Amygdala (tissue), 56 donors: ENCODE data around the gene PTPRD.

Experiments
- DNase-seq, 56 donors: peaks; one replicate each; lab custom pipeline; 2025; lab: John Stamatoyannopoulos, UW

Gene PTPRD

DNA sequence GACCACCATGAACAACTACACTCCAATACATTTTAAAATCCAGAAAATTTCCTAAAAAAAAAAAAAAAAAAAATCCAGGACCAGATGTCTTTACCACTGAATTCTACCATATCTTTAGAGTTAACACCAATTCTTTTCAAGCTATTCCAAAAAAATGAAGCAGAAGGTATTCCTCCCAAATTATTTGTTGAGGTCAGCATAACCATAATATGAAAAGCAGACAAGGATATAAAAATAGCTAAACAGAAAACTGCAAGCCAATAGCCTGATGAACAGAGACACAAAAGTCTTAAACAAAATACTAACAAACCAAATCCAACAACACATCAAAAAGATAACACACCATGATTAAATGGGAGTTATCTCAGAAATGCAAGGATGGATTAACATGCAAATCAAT is 695.4 kb downstream of the PTPRD start:
- no peak for DNase-seq

DNA sequence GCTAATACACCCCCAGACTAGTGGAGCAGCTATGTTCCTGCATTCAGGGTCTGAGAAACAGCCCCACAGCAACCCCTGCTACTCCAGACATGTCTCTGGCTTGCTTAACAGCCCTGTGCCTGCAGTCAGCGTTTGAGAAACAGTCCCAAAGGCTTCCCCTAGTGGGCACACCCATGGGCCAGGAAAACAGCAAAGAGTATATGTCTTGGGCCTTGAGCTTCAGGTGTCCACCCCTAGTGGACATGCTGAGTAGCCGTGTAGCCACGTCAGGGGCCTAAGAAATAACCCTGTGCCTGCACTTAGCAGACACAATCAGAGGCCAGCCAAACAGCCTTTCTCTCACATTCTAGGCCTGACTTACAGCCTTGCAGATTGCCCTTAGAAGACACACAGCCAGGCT is 698.6 kb downstream of the PTPRD start:
- no peak for DNase-seq

DNA sequence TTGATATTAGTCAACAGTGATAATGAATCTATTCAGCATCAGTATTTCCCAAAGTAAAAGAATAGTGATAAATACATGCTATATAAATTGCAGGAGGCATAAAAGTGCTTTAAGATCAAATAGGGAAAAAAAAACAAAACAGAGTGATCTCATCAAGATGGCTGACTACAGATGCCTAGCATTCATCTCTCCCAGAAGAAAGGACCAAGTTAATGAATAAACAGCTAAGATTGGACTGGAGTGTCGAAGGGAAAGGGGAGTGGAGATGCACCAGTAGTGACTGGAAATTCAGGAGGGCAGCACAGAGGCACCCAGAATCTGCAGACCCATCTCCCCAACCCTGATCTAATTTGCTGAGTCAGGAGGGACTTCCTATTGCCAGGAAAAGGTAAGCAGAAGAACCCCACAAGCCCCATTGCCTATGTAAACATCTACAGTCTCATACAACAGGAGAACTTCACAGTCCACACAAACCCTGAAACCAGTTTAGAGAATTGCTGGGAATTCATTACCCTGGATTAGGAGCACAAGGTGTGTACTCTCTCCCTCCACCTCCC is 699.4 kb downstream of the PTPRD start:
- no peak for DNase-seq

DNA sequence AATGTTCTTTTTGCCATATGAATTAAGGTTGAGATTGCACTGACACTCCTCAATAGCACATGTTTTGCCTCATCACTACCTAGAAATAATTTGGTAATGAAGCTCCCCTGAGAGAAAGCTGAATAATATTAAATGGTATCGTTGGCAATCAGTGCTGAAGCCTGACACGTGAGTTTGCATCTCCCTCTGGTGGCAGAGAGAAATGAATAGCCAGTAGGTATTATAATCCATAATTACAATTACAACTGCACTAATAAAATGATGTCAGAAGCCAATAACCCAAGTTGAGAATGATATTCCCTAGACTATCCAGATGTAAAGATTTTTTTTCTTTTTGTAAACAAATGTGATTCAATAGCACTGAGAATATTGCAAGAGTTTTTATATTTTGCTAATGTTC is 700.3 kb downstream of the PTPRD start:
- no peak for DNase-seq

DNA sequence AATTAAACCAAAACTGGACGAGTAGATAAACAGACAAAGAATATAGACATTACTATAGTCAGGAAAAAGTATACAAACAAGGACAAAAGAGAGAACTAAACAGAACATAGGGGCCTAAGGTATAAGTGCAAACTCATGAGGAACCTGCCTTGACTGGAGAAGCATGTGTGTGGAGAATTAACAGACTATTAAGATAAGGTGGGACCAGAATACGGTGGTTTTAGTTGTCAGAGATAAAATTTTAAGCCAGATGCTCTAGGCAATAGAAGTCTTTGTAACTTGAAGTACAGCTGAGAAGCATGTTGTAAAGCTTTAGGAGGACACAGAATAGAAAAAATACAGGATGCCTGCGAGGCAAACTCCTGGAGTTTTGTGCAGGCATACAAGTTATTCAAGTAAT is 707.1 kb downstream of the PTPRD start:
- no peak for DNase-seq

DNA sequence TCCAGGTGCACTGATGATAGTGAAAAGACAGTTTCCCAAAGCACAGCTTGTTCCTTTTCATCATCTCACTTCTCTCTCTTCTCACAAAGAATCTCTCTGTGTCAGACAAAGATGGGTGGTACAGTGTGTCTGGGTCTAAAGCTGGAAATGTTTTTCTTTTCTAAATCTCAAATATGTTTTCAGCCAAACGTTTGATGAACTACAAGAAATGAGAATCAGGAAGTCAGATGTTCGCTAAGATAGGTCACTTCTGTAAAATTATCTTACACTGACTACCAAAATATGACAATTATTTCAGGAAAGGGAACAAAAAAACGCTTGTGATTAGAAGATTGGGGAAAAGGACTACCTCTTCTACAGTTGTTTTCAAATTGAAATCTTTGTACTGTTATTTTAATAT is 708.8 kb downstream of the PTPRD start:
- DNase-seq: no peak

DNA sequence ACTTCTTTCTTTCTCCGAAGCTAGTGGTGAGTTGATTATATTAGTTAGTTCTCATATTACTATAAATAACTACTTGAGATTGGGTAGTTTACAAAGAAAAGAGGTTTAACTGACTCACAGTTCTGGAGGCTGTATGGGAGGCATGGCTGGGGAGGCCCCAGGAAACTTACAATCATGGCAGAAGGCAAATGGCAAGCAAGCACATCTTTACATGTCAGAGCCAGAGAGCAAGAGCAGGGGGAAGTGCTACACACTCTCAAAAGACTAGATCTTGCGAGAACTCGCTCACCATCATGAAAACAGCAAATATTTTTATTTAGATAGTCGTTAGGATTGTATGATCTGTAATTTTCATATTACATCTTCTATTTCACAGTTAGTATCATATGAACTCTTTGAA is 711.2 kb downstream of the PTPRD start:
- no peak for DNase-seq

DNA sequence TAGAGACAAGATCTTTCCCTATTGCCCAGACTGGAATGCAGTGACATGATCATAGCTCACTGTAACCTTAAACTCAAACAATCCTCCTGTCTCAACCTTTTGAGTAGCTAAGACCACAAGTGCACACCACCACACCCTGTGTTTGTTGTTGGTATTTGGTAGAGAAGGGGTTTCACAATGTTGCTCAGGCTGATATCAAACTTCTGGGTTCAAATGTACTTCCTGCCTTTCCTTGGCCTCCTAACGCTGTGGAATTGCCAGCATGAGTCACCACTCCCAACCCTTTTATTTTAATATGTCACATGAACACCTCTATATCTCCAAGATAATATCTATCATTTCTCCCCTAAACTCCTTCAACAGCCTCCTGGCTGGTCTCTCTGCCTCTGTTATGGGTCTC is 719.0 kb downstream of the PTPRD start:
- DNase-seq: no peak

DNA sequence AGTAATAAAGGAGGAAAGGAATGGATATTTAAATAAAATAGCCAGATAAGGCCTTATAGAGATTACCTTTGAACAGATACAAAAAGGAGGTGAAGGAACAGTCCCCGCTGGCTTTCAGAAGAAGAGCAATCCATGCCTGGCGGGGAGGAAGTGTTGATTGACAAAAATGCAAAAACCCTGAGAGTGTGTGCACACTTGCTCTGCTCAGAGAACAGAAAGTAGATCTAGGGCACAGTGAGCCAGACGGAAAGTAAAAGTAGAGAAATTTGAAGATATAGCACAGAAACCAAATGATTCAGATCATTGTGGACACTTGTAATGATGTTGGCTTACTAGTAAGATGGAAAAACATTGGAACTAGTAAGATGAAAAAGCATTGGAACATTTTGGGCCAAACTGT is 720.6 kb downstream of the PTPRD start:
- DNase-seq: no peak

DNA sequence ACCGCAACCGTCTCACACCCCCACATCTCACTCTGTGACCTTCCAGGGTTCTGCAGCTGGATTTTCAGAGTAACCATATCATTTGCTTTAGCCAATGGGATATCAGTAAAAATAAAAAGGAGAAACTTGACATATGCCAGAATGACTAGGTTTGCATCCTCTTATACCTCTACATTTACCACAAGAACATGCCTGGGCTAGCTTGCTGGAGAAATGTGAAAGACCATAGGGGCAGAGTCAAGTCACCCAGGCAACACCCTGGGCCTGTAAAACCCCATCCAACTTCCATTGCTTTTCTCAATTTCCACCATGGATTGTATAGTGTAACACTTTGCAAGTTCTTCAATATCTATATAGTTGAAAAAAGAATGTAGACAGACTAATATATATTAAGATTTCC is 731.1 kb downstream of the PTPRD start:
- no peak for DNase-seq

DNA sequence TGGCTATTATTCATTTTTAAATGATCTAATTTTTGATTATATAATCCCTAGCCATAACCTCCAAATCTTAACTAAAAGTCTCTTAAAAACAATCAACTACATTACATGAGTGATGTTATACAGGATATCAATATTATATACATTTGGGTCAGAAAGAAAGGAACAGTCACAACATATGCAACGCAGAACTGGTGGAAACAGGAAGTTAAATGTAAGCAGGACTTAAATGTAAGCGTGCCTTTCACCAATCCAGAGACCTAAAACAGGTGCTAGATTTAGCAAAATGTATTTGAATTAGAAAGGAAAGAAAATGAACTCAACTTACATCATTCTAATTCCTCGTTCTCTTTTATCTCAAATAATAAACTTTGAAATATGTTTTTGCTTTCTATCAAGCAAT is 738.5 kb downstream of the PTPRD start:
- DNase-seq: no peak

DNA sequence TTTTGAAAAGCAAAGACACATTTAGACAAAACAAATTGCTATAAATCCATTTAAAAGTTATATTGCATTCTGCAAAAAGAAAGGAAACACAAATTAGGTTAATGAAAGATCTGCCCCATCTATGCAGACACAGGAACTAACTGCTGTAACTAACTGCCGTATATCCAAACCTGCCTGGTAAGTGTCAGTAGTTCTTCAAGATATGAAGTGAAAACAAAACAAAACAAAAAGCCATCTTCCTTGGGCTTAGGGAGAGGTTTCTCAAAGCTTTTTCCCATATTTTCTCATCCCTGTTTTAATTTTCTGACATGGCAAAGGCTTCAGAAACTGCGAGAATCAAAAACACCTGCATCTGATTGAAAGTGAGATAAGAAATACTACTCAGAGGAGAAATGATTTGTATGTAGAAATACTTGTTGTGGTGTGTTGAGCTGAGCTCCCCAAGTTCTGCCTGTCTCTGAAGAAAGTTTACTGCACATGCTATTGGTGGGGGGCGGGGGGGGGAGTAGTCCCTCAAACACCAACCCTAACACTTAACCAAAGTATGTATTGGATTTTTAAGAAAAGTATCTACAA is 750.5 kb downstream of the PTPRD start:
- DNase-seq: no peak

DNA sequence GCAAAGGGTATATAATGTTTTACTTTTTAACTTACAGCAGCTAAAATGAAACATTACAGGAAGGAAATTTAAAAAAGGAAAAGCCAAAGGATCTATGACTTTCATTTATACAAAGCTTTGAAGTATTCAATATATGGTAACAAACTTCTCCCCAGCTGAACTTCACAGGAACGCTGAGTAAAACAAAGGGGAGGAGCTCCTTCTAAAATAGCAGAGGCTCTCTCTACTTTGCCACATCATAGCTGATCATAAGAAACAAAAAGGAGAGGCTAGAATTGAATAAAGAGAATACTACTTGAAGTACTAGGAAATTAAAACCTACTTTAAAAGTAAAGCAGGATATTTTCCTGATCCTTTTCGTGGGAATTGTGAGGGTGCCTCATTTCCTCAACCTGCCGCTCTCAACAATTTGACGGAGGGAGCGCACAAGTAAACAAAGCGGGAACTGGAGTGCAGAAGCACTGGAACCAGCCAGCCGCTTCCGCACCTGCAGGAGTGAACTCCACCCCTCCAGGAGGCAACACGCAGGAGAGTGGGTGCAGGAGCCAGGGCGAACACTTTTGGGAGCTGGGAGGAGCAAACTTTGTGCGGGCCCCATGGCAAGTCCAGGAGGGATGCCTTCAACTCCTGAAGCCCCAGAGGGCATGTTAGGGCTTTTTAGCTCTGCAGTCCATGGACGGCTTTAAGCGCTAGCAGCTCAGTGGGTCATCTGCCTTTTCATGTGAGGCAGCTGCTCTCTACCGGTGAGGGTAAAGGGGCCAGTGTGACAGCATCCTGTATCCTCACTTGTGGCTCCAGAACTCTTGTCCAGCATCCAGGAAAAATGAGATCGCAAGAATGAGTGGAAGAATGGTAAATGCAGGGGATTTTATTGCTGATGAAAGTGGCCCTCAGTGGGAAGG is 757.4 kb downstream of the PTPRD start:
- no peak for DNase-seq

DNA sequence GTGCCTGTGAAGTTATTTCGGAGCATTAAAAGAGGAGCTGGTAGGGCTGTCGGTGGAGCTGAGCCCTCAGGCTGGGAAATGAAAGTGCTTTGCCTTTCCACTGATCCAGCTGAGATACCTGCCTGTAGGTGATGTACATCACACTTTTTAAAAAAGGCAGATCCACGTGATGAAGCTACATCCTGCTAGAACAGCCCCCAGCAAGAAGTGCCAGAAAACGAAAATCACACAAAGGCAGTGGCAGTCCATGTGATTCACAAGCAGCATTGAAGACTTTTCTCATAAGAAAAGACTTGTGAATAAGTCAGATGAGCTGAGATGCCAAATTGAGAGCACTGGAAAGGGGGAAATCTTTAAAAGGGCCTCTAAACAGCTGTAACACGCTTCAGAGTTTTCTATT is 765.1 kb downstream of the PTPRD start:
- DNase-seq: no peak

DNA sequence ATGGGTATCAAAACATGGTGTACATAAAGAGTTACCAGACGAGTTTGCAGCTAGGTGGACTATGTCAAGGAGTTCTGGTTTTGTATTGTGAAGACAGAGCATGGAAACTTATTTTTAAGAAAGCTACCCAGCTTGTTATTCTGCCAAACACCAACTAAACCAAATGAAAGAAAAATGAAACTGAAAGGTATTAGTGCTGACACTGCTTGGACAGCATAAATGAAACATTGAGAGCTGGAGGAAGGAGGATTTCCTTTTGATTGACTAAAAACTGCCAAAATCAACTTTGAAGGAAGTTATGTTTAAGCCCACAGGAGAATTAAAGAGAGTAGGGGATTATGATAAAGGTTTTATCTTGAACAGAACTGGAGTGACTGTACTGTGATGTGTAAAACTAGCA is 766.2 kb downstream of the PTPRD start:
- no peak for DNase-seq

DNA sequence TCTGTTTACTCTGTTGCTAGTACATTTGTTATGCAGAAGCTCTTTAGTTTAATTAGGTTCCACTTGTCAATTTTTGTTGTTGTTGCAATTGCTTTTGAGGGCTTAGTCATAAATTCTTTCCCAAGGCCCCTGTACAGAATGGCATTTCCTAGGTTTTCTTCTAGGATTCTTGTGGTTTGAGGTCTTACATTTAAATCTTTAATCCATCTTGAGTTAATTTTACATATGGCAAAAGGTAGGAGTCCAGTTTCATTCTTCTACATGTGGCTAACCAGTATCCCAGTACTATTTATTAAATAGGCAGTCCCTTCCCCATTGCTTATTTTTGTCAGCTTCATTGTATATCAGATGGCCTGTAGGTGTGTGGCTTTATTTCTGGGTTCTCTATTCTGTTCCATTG is 792.4 kb downstream of the PTPRD start:
- no peak for DNase-seq

DNA sequence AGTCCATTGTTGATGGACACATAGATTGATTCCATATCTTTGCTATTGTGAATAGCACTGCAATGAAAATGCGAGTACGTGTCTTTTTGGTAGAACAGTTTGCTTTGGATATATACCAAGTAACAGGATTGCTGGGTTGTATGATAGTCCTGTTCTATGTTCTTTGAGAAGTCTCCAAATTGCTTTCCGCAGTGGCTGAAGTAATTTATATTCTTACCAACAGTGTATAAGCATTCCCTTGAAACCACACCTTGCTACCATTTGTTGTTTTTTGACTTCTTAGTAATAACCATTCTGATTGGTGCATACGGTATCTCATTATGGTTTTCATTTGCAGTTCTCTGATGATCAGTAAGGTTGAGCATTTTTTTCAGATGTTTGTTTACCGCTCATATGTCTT is 792.9 kb downstream of the PTPRD start:
- no peak for DNase-seq

DNA sequence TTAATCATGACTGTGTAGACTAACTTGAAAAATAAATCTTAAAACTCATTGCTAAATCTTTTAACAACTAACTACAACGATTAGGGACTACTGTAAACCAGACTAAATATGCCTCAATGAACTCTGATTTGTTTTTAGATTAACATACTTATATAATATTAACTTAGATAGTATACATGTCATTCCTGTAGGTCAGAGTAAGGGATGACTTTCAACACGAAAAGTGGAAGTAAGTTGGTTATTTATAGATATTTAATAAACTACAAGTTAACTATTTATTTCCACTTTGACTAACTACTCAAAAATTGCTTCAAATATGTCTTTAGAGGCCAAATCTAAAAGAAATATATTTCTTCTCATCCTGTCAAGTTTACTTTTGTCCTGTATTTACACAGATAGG is 795.6 kb downstream of the PTPRD start:
- DNase-seq: no peak

DNA sequence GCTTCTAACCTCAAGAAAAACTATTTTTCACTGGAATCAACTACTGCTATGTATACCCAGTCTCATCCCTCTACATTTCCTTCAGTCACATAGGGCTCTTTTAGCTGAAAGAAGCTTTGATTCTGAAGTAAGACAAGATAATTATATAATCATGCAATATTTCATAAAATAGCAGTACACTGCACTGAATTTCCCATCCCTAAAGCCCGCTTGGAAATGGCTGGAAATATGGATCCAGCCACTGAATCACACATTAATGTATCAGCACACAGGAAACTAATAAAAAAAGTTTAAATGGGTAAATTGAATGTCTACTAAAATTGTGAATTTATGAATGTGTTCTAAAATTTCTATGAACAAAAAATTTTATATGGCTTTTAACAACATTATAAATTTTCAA is 808.7 kb downstream of the PTPRD start:
- DNase-seq: no peak

DNA sequence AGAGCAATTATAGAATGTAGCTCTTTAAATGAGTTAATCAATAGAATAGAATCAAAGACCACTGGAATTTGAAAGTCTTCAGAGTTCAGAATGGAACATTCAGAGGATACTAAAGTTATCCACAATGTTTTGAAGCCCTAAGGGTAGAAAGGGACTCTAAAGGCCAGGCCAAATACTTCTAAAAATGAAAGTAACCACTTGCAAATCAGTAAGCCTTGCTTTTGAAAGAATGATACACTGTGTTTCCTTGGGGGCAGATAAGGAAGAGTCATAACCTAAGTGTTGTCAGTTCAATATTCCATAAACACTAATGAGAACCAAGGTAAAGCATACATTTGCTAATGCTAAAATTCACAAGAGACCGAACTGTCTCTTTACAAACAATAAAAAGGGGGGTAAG is 813.5 kb downstream of the PTPRD start:
- no peak for DNase-seq

DNA sequence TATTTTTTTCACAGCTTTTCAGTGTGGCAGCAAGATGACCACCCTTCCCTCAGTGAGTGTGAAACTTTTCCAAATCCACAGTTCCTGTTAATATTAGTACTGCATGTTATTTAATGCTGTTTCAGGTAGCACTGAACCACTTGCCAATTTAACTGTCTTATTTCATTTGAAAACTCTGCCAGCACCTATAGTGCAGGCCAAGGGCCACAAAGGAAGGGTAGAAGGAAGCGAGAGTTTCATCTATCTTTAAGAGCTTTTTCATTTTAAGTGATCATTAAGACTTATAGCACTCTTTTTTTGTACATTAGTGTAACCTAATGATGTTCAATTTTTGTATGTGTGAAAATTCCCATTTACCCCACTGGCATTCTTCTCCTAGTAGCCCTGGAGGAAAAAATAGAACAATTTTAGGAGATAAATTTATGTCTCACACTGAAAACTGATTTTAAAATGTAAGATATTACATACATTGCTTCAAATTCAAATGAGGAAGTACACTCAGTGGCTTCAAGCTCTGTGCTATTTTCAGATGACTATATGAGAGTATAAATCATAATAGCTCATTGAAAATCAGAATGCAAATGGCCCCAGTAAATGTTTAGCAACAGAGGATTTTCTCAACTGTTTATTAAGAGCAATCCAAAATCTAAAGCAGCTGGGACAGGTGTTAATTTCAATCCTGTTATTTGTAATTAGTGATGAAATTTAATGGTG is 820.5 kb downstream of the PTPRD start:
- no peak for DNase-seq

DNA sequence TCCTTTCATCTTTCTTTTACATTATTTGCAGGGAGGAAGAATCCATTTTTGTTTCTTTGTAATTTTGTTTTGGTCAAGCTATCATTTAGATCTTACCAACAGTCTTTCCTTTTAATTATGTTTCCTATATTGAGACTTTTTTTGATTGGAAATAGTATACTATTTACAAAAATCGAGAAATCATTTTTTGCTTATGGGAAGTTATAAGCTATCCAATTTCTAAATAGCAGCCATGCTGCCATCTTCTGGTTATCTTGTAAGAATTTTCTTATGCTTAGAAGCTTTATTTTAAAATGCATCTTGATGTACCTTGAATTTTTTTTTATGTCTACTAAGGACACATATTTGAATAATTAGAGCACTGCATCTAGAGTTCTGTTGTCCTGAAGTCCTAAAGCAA is 821.2 kb downstream of the PTPRD start:
- peak in 1 of 56 donors; percentile 17 for DNase-seq
